LoVo (cell line): ENCODE data around the gene UFSP1.
"Not testable (repeated sequence)": the region's sequence is repeated elsewhere in the genome, so short reads cannot be mapped to it uniquely, and the experiment has no call there.

ENCODE experiments used
- DNase-seq: peaks from one replicate; pipeline ENCODE4 v3.0.0-alpha.2; 2016; ENCODE audit warnings: low spot score

UFSP1 gene

DNA sequence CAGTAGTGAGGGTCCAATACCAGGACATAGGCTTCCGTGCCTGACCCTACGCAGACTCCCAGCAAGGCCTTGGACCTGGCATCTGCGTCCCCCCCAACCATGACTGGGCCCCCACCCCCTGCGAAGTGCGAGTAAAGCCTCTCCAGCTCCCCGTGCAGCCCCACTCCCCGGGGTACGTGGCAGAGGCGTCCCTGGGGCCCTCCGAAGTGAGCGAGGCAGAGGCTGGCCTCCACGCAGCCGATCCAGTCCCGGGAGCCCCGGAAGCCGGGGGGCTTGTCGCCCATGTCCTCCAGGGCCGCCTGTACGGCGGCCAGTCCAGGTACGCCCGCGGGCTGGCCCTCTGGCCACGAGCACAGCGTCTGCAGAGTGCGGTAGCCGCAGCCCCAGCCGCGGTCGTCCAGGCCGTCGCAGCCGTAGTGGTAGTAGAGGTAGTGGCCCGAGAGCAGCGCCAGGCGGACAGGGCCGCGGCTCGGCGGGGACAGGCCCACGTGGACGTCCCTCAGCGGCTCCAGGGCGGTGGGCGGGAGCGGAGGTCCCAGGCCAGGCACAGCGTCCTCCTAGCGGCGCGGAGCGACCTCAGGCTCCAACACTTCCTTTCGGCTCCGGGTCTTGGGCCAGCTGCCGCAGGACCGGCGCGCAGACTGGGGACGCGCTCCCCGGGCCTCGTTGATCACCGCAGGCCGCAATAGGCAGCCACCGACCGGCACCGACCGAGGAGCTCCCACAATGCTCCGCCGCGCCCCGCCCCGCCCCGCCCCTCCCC lies at the start of gene UFSP1:
Gene UFSP1, minus strand, starts transcription at position 728 of the 763 bp plus-strand sequence. Its CDS starts 444 bp downstream, at position 284.
- DNase-seq, result no peak

DNA sequence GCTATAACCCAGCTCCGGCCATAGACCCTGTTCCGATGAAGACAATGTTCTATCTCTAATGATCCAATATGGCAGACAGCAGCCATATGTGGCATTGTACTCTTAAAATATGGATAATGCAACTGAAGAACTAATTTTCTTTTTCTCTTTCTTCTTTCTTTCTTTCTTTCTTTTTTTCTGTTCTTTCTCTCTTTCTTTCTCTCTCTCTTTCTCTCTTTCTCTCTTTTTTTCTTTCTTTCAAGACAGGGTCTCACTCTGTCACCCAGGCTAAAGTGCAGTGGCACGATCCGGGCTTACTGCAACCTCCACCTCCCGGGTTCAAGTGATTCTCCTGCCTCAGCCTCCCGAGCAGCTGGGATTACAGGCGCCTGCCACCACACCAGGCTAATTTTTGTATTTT lies 46.7 kb upstream of the UFSP1 start:
- DNase-seq, result not testable (repeated sequence)

DNA sequence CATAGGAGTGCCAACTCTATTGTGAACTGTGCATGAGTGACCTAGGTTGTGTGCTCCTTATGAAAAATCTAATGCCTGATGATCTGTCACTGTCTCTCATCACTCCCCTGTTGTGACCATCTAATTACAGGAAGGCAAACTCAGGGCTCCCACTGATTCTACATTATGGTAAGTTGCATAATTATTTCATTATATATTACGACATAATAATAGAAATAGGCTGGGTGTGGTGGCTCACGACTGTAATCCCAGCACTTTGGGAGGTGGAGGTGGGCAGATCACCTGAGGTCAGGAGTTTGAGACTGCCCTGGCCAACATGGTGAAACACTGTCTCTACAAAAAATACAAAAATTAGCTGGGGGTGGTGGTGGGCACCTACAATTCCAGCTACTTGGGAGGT lies 45.9 kb upstream of the UFSP1 start:
- DNase-seq, result not testable (repeated sequence)

DNA sequence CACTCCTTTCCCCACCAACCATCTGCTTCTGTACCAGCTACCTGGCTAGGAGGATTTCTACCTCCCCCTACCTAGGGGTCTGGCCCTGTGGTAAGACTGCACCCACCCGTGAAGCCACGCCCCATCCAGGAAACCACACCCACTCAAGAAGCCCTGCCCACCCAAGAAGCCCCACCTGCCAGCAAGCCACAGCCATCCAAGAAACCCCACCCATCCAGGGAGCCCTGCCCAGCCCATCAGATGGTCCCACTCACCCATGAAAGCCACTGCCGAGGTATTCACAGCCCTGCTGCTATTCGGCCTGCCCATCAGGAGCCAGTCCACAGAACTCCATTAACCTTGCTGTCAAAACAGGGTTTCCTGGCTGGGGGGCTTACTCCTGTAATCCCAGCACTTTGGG lies 44.2 kb upstream of the UFSP1 start:
- no peak for DNase-seq

DNA sequence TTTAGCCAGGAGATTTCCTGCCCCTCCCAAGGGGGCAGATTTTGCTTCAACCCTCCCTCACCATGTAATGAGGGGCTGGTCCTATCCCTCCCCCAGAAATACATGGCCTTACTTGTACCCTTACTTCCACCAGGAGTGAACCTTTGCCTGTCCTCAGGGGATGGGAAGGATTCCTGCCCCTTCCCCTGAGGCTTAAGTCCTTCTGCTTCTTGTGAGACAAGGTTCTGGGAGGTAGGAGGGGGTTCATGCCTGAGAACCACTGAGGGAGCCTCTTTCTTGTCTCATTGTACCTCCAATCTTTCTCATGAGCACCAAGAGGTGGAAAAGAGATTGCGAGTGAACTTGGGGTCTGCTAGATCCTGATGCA lies 40.3 kb upstream of the UFSP1 start:
- DNase-seq, result no peak

DNA sequence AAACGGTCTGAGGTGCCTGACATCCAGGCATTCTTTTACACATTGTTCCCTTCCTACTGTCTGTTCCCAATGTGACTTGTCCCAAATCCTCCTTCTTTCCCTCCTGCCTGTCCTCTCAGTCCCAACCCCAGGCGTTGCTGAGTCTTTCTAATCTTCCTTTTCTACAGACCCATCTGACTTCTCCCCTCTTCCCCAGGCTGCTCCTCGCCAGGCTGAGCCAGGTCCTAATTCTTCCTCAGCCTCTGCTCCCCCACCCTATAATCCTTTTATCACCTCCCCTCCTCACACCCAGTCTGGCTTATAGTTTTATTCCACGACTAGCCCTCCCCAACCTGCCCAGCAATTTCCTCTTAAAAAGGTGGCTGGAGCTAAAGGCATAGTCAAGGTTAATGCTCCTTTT lies 34.1 kb upstream of the UFSP1 start:
- DNase-seq, result not testable (repeated sequence)

DNA sequence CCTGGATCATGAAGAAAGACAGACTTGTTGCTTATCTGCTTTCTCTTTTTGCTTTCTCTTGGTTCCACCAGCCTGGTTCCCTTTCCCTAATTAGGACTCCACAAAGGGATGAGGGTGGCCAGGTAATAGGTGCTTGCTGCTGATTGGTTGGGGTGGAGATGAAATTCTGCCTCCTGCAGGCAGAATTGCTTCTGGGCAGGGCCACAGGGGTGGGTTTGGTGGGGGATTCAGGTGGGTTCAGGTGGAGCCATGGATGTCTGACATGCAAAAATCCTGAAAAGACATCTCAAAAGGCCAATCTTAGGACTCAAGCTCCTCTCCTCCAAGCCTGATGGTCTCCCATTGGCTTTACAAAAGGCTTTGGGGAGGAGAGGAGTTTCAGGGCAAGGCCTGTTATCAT lies 31.5 kb upstream of the UFSP1 start:
- DNase-seq, result no peak

DNA sequence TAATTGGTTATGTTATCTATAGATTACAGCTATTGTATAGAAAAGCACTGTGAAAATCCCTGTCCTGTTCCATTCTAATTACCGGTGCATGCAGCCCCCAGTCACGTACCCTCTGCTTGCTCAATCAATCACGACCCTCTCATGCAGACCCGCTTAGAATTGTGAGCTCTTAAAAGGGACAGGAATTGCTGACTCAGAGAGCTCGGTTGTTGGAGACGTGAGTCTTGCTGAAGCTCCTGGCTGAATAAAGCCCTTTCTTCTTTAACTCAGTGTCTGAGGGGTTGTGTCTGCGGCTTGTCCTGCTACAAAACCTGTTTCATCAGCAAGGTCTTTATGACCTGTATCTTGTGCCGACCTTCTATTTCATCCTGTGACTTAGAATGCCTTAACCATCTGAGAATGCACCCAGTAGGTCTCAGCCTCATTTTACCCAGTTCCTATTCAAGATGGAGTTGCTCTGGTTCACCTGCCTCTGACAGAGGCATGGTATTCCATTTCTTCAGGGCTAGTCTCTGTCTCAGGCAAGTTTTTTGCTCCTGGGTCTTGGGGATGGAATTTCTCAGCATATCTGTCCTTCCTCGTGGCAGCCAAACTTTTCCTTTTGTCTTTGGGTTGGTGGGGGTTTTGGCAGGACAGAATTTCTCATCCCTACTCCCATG lies 30.4 kb upstream of the UFSP1 start:
- DNase-seq, result not testable (repeated sequence)

DNA sequence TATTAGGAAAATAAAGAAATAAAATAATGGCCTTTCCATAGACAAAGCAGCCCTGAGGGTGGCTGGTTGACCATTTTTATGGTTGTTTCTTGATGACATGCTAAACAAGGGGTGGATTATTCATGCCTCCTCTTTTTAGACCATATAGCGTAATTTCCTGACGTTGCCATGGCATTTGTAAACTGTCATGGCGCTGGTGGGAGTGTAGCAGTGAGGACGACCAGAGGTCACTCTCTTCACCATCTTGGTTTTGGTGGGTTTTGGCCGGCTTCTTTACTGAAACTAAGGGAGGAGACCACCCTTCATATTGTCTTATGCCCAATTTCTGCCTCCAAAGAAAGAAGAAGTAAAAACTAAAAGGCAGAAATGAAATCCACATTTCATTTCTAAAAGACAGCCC lies 29.8 kb upstream of the UFSP1 start:
- DNase-seq, result not testable (repeated sequence)

DNA sequence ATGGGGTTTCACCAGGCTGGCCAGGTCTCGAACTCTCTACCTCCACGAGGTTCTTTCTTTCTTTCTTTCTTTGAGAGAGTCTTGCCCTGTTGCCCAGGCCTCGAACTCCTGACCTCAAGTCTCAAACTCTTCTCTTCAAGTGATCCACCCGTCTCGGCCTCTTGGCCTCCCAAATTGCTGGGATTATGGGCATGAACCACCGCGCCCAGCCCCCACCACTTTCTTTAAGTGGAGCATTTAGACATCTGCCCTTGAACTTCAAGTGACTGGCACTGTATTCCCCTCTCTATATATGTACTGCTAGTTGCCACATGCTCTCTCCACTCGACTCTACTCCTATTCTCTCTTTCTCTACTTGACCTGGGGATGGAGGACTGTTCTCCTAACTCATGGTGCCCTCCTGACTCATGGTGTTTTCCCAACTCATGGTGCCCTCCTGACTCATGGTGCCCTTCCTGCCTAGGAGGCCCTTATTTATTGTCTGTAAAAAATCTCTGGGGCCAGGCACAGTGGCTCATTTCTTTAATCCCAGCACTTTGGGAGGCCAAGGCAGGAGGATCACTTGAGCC lies 25.4 kb upstream of the UFSP1 start:
- DNase-seq, result no peak

DNA sequence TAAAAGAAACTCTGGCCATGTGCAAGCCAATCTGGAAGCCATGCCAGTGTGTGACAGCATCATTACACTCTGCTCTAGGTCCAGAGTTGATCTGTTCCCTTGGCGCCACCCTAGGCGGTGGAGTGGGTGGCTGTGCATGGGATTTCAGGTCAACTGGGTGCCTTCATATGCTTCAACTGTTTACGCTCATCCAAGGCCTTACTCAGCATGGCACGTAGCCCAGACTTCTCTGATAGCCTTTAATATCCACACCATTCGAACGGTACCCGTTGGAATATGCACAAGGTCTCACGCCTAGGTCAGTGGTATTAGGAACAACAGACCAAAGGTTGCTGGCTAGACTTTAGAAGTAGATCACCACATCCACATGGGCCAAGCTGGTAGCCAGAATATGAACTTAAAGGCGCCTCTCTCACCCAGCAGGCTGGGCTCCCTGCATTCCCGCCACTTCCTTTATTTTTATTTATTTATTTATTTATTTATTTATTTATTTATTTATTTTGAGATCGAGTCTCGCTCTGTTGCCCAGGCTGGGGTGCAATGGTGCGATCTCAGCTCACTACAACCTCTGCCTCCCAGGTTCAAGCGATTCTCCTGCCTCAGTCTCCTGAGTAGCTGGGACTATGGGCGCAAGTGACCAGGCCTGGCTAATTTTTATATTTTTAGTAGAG lies 24.8 kb upstream of the UFSP1 start:
- DNase-seq, result no peak

DNA sequence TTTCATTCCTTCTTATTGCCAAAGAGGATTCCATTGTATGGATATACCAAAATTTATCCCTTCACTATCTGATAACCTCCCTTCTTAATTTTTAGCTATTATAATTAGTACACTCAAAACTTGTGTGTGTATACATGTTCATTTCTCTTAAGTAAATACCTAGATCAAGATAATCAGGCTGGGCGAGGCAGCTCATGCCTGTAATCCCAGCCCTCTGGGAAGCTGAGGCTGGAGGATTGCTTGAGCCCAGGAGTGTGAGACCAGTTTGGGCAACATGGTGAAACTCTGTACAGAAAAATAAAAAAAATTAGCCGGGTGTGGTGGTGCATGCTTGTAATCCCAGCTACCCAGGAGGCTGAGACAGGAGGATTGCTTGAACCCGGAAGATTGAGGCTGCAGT lies 22.0 kb upstream of the UFSP1 start:
- DNase-seq, result no peak

DNA sequence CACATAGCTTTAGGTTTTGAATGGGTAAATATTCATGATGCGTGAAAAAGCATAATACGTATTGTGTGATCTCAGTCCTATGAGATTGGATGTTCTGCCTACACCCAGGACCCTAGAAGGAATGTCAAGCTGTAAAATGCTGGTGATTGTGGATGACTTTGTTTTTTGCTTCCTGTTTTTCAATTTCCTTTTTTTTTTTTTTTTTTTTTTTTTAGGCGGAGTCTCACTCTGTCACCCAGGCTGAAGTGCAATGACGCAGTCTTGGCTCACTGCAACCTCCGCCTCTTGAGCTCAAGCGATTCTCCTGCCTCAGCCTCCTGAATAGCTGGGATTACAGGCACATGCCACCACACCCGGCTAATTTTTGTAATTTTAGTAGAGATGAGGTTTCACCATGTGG lies 20.9 kb upstream of the UFSP1 start:
- not testable (repeated sequence) for DNase-seq

DNA sequence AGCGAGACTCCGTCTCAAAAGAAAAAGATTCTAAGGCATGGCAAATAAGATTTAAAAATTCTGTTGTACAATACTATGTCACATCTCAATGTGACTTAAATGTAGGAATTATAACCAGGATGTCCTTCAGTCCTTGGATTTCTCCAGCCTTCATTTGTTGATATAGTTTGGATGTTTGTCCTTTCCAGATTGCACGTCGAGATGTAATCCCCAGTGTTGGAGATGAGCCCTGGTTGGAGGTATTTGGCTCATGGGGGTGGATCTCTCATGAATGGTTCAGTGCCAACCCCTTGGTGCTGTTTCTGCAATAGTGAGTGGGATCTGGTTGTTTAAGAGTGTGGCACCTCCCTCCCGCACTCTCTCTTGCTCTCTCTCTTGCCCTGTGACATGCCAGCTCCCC lies 19.0 kb upstream of the UFSP1 start:
- no peak for DNase-seq

DNA sequence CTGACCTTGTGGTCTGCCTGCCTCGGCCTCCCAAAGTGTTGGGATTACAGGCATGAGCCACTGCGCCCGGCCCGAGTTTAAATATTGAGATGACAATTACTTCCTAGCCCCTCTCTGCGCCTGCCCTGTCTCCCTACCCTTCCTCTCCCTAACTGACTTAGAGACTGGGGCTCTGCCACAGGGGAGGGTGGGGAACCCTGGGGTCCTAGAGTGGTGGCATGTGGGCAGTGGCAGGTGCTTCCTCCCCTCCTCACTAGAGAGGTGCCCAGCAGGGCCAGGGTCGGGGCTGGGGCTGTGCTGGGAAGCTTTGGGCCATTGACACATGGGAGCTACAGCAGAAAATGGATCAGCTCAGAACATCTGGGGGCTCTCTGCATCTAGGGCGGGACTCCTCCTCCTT lies 13.1 kb upstream of the UFSP1 start:
- DNase-seq, result no peak

DNA sequence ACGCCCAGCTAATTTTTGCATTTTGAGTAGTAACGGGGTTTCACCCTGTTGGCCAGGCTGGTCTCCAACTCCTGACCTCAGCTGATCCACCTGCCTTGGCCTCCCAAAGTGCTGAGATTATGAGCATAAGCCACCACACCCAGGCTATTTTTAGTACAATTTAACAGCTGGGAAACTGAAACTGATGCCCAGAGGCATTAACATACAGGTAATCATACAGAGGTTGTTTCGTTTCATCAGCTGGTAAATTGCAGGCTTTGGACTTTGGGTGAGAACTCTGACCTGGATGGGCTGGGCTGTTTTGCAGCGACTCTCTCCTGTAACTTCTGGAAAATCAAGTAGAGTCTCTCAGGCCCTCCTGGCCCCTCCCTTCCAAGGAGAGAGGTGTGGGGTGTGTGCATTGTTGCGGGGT lies 12.4 kb upstream of the UFSP1 start:
- DNase-seq, result peak; percentile 68

DNA sequence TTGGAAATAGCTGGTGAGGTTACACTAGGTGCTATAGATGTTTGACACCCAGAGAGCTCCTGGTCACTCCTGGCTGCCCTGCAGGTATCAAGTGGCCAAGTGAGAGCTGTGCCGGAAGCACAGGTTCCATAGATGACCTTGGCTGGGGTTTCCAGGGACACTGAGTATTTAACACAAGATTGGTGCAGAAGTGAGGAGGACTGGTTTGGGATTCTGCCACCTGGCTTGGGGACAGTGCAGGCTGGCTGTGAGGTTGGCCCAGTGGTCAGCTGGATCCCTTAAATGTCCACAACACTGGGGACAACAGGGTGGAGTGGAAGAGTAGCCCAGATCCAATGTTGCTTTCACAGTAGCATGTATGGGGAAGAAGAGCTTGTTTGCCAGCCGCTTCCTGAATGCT lies 11.5 kb upstream of the UFSP1 start:
- DNase-seq, result no peak

DNA sequence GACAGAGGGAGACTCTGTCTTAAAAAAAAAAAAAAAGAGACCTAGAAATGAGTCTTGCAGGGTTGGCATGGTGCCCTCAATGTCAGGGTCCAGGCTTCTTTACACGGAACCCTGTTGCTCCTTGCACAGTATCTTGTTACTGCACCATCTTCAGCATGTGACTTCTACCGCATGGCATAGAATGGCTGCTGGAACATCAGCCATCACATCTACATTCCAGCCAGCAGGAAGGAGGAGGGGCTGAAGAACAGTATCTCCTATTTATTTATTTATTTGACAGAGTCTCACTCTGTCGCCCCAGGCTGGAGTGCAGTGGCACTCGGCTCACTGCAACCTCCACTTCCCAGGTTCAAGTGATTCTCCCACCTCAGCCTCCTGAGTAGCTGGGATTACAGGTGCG lies 9.9 kb upstream of the UFSP1 start:
- DNase-seq, result no peak

DNA sequence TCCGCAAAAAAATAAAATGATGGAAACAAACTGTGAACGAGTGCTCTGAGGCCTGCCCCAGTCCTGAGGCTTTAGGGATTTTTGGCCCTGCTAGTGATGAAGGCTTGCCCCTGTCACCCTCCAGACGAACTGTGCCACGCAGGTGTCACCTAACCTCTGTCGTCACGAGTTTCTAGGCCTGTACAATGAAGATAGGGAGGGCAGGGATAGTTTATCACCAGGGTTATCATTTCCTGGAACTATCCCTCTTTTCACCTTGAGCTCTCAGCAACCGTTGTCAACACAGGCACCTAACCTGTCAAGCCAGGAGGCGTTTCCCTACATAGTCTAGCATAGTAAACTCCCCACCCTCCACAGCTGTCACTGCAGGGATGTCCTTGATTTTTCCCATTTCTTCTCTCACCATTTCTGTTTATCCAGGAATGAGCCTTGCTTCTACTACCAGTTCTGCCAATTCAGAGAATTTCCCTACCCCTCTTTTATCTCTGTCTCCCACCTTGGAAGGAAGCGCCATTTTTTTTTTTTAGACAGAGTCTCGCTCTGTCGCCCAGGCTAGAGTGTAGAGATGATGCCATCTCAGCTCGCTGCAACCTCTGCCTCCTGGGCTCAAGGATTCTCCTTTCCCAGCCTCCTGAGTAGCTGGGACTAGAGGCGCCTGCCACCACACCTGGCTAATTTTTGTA lies 8.4 kb upstream of the UFSP1 start:
- no peak for DNase-seq

DNA sequence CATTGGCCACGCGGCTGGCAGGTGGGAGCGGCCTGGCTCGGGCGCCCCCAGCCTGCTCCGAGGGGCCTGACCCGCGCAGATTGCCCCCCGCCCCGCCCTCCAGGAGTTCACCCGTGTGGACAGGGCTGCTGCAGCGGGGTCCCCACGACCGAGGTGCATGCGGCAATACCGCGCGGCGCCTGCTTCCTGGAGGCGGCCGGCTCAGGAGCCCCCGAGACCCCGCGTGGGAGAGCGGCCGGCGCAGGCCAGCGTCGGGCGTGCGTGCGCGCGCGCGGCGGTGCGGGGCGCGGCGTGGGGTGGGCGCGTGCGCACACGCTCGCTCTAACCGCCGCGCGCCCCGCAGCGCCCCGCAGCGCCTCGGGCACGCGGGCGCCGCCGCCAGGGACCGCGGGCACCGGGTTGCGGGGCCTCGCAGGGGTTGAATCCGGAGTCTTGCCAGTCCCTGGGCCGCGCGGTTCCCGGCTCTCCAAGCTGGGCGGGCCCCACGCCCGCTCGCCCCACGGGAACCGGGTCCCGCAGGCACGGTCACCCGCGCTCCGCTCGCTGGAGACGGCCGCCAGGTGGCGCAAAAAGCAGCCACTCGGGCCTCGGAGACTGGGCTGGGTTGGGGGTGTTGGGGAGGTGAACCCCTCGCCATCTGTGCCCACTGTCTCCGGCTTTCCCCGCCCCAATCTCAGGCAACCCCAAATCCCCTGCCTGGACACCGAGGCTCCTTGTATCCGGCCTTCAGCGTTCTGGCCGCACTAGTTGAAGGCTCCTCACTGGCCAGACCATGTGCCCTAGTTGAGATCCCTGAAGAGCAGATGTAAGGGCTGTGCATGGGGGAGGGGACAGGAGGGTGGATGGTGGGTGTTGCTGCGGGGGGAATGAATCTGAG lies 7.5 kb upstream of the UFSP1 start:
- peak; percentile 63 for DNase-seq
